ENCODE results near the gene FRMD5. TPM values are rescaled to one million over a fixed set of nuclear protein-coding genes. Genes with fewer than 3 reads are reported as not detected.

Gene FRMD5
- total RNA-seq, 4 donors from 2014 or later = 2.9 to 5.4 (median 3.8) TPM

DNA sequence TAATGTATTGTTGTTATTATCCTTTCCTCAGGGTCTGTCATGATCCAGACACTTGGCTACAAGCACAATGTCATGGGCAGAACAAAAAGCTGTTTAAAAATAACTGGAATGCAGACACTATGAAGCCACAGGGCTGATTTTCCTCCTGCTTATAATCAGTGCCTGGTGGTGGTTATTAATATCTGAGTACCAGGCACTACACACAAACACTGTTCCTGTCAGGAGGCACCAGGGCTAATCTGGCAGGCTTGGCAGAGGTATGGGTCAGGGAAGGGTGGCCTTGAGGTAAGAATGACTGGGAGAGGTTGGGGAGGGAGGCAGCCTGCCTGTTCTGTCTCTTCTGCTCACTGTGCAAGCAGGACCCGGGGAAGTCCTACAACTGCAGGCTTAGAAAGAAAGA lies 301.1 kb downstream of the FRMD5 start:
- TF ChIP-seq POLR2A (IDR thresholded peaks at IDR 0.05) = no peak
- TF ChIP-seq, protein P1, sequence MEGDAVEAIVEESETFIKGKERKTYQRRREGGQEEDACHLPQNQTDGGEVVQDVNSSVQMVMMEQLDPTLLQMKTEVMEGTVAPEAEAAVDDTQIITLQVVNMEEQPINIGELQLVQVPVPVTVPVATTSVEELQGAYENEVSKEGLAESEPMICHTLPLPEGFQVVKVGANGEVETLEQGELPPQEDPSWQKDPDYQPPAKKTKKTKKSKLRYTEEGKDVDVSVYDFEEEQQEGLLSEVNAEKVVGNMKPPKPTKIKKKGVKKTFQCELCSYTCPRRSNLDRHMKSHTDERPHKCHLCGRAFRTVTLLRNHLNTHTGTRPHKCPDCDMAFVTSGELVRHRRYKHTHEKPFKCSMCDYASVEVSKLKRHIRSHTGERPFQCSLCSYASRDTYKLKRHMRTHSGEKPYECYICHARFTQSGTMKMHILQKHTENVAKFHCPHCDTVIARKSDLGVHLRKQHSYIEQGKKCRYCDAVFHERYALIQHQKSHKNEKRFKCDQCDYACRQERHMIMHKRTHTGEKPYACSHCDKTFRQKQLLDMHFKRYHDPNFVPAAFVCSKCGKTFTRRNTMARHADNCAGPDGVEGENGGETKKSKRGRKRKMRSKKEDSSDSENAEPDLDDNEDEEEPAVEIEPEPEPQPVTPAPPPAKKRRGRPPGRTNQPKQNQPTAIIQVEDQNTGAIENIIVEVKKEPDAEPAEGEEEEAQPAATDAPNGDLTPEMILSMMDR (IDR thresholded peaks at IDR 0.05) = no peak
- TF ChIP-seq EP300 (IDR thresholded peaks at IDR 0.05) = no peak
- 61 to 75% methylated on average over 1 of the region's 1 CpG for WGBS, 2 donors
- Histone ChIP-seq H3K27me3 (no peaks in the 10 kb centered on the region), H3K4me1 (no peaks in the 10 kb centered on the region), H3K9me3 (no peaks in the 10 kb centered on the region), H3K36me3 (peaks cover 0 to 8% (median 0%) of the 10 kb centered on the region in 3 donors), H3K27ac (peak overlapping the region in 1 of 4 donors; percentile 17), H3K4me3 (no peak overlapping the region)
- no peak for DNase-seq (ENCODE audit: low spot score in 2 of 2)

DNA sequence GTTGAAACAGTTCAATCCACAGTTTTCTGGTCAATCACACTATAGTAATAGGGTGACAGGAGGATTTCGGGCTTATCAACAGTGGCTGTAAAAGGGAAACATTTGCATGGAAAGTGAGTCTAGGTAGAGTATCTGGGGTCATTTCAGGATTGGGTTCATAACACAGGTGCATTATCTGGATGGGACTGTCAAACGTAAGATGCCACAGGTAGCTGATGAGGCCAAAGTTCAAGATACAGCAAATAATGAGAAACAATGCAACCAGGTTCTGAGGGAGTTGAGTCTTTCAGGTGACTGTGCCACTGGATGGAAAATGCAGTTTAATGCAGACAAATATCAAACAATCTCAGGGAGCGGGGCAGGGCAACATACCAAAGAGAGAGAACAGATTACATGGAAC lies 306.0 kb downstream of the FRMD5 start:
- no peak for DNase-seq (ENCODE audit: low spot score in 2 of 2)
- WGBS, 2 donors = 93% methylated on average over 3 of the region's 3 CpGs
- H3K36me3 ChIP-seq = peaks cover 0 to 8% (median 0%) of the 10 kb centered on the region in 3 donors
- TF ChIP-seq POLR2A (IDR thresholded peaks at IDR 0.05) (no peak), EP300 (IDR thresholded peaks at IDR 0.05) (no peak)
- TF ChIP-seq, protein P1 (IDR thresholded peaks at IDR 0.05) = no peak
- no peak overlapping the region for H3K4me3 ChIP-seq
- no peaks in the 10 kb centered on the region for H3K4me1 ChIP-seq
- H3K27me3 ChIP-seq = no peaks in the 10 kb centered on the region
- no peak overlapping the region for H3K27ac ChIP-seq
- no peaks in the 10 kb centered on the region for H3K9me3 ChIP-seq

DNA sequence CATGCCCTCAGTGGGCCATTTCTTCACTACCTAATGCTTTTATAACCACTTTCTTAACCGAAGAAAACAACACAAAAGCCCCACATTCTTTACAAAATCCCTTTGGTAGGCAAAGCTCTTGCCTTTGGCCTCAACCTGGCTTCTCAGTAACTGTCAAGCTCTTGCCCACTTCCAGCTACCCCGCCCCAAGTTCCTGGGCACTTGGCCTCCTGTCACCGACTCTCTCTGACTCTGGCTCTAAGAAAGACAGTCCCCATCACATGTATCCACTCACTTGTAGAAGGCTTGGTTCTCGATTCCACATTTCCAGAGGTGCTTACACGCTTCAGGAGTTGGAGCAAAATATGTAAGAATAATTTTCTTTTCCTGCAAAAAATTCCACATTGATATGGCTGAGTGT lies 307.2 kb downstream of the FRMD5 start:
- 88 to 91% methylated on average over 5 of the region's 5 CpGs for WGBS, 2 donors

DNA sequence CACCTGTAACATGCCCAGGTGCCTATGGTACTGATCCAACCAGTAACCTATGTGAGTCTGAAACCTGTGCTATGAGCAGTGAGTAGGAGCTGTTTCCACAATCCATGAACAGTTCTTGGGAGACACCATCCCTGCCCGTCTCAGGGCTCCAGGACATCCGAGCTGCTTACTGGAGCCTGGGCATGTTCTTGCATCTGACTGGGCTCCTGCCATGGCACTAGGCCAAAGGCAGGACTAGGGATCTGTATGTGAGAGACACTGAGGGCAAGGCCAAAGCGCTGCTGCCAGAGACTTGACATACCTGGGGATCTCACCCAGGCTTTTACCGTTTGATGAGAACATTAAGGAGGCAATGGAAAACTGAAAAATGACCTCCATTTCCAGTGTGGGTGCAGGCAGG lies 308.5 kb downstream of the FRMD5 start:
- no peak for TF ChIP-seq POLR2A (IDR thresholded peaks at IDR 0.05)
- TF ChIP-seq, protein P1 (IDR thresholded peaks at IDR 0.05) = no peak
- TF ChIP-seq EP300 (IDR thresholded peaks at IDR 0.05) = no peak
- no peak overlapping the region for H3K4me3 ChIP-seq
- H3K9me3 ChIP-seq = no peaks in the 10 kb centered on the region
- DNase-seq (ENCODE audit: low spot score in 2 of 2) = no peak
- 77 to 78% methylated on average over 4 of the region's 4 CpGs for WGBS, 2 donors
- no peaks in the 10 kb centered on the region for H3K4me1 ChIP-seq
- no peak overlapping the region for H3K27ac ChIP-seq
- peaks cover 0 to 24% (median 0%) of the 10 kb centered on the region in 3 donors for H3K36me3 ChIP-seq
- H3K27me3 ChIP-seq = no peaks in the 10 kb centered on the region

More for the DNA sequence above, 307.2 kb downstream of the FRMD5 start:
- Histone ChIP-seq H3K27ac (no peak overlapping the region), H3K36me3 (peaks cover 0 to 15% (median 0%) of the 10 kb centered on the region in 3 donors), H3K9me3 (no peaks in the 10 kb centered on the region), H3K4me3 (no peak overlapping the region), H3K4me1 (no peaks in the 10 kb centered on the region), H3K27me3 (no peaks in the 10 kb centered on the region)
- DNase-seq (ENCODE audit: low spot score in 2 of 2) = no peak
- TF ChIP-seq, protein P1 (IDR thresholded peaks at IDR 0.05) = no peak
- TF ChIP-seq EP300 (IDR thresholded peaks at IDR 0.05) = no peak
- TF ChIP-seq POLR2A (IDR thresholded peaks at IDR 0.05) = no peak

DNA sequence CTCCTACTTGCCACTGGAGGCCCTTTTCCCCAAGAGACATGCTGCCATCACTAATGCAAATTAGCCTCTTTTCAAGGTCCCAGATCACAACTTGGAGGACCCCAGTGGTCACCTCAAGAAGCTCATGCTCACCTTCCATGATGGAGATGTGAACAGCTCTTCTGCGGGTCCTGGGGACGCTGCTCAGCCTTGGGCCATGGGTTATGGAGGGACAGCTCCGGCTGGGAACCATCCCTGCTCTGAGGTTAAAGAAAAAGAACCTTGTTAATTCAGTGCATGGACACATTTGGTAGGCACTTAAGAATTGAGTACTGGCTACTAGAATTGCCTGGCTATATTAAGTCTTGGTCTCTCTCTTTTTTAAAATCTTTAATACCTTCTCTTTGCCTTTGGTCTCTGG lies 311.5 kb downstream of the FRMD5 start:
- Histone ChIP-seq H3K27ac (no peak overlapping the region), H3K27me3 (no peaks in the 10 kb centered on the region), H3K9me3 (no peaks in the 10 kb centered on the region), H3K4me1 (no peaks in the 10 kb centered on the region), H3K4me3 (no peak overlapping the region), H3K36me3 (peaks cover 0 to 24% (median 0%) of the 10 kb centered on the region in 3 donors)
- DNase-seq (ENCODE audit: low spot score in 2 of 2) = no peak
- 84 to 98% methylated on average over 3 of the region's 3 CpGs for WGBS, 2 donors
- TF ChIP-seq POLR2A (IDR thresholded peaks at IDR 0.05) (no peak), EP300 (IDR thresholded peaks at IDR 0.05) (no peak)
- TF ChIP-seq, protein P1 (IDR thresholded peaks at IDR 0.05) = no peak
